Inflammatory macrophage treated with lipopolysaccharide for 1 hour (primary cell): Measurements from ENCODE around the gene RASA2.

Source experiments
- DNase-seq, 2 donors: peaks; one replicate each; pipeline ENCODE4 v3.0.0-alpha.2; 2020 to 2022

Gene RASA2

GRCh38 chr3:141540531-141540930, 53.7 kb downstream of the RASA2 start:
- no peak for DNase-seq

- DNase-seq: no peak
Measured at GRCh38 chr3:141542202-141542969, 55.6 kb downstream of the RASA2 start.

- no peak for DNase-seq
Measured at GRCh38 chr3:141542989-141543388, 56.2 kb downstream of the RASA2 start.

DNA sequence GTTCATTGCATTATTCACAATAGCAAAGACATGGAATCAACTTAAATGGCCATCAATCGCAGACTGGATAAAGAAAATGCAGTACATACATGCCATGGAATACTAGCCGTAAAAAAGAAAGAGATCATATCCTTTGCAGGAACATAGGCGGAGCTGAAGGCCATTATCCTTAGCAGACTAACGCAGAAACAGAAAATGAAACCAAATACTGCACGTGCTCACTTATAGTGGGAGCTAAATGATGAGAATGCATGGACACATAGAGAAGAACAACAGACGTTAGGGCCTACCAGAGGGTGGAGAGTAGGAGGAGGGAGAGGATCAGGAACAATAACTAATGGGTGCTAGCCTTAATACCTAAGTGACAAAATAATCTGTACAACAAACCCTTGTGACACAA, 57.9 kb downstream of the RASA2 start:
- peak in 1 of 2 donors; percentile 42 for DNase-seq

DNA sequence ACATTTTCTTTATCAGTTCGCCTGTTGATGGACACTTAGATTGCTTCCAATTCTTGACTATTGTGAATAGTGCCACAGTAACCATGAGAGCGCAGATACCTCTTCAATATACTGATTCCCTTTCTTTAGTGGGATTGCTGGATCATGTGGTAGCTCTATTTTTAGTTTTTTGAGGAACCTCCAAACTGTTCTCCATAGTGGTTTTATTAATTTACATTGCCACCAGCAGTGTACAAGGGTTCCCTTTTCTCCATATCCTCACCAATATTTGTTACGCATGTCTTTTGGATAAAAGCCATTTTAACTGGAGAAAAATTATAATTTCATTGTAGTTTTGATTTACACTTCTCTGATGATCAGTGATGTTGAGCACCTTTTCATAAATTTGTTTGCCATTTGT, 59.3 kb downstream of the RASA2 start:
- DNase-seq: peak; percentile 21 to 24

DNA sequence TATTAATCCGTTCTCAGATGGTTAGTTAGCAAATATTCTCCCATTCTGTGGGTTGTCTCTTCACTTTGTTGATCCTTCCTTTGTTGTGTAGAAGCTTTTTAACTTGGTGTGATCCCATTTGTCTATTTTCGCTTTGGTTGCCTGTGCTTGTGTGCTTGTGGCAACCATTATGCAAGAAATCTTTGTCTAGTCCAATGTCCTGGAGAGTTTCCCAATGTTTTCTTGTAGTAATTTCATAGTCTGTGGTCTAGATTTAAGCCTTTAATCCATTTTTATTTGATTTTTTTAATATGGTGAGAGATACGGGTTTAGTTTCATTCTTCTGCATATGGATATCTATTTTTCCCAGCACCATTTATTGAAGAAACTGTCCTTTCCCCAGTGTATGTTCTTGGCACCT, 59.8 kb downstream of the RASA2 start:
- DNase-seq: no peak

DNA sequence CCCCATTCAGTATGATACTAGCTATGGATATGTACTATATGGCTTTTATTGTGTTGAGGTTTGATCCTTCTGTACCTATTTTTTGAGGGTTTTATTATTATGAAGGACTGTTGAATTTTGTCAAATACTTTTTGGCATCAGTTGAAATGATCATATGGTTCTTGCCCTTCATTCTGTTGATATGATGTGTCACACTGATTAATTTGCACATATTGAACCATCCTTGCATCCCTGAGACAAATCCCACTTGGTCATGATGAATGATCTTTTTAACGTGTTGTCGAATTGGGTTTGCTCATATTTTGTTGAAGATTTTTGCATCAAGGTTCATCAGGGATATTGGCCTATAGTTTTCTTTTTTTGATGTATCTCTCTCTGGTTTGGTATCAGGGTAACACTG, 61.0 kb downstream of the RASA2 start:
- no peak for DNase-seq

DNA sequence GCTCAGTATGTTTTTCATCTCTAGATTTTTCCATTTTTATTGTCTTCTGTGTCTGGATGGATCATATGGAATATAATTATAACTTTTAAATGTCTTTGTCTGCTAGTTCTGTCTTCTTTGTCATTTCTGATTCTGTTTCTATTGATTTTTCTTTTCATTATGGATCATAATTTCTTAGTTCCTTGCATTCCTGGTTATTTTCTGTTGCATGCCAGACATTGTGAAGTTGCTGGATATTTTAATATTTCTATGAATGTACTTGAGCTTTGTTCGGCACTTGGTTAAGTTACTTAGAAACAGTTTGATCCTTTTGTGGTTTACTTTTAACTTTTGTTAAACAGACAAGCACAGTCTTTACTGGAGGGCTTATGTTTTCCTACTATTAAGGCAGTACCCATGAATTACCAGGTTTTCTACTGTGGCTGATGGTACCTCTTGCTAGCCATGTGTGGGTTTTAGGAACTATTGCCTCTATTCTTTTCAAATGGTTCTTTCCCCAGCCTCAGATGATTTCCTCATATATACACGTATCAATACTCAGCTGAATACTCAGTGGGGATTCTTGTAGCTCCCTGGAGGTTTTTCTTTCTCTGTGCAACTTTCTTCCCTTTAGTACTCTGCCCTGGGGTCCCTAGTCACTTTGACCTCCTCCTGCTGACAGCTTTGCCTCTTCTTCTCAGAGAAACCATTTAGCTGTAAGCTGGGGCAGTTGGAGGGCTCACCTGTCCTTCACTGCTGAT, 64.3 kb downstream of the RASA2 start:
- DNase-seq: no peak

DNA sequence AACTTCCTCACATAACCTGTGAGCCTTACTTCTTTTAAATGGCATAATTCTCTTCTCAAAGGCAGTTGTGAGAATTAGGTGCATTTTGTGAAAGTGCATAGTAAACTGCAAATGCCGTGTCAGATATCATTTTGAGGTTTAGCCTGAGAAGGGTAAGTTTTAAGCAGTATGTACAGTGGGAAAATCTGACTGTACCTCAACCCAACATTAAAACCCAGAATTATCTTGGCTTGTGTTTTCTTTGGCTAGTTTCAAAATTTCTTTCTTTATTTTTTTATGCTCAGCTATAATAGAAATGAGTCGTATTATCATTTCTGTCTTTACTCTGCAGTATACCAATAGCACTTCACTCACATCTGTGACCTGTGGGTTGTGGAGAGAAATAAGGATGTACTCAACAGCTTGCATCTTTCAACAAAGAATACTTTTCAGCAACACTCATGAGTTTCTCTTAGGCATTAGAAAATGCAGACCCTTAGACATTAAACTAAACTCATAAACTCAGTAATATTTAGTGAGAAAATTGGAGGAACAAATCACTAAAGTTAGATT, 65.7 kb downstream of the RASA2 start:
- DNase-seq: no peak

DNA sequence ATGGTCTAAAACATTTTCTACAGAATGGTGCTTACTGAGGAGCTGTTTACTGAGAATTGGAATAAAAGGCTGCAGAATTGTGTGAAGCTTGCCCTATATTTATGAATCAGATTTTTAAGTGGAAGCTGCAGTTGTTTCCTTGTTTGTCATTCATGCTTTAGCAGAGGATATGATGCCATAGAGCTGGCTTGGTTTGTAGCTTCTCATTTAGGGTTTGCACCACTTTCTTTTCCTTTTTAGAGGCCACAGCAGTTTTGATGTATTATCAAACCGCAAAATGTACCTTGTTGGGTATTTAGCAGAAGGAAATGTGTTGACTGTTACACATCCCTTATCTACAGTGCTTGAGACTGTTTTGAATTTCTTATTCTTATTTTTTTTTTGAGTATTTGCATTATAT, 66.2 kb downstream of the RASA2 start:
- peak; percentile 22 to 27 for DNase-seq

DNA sequence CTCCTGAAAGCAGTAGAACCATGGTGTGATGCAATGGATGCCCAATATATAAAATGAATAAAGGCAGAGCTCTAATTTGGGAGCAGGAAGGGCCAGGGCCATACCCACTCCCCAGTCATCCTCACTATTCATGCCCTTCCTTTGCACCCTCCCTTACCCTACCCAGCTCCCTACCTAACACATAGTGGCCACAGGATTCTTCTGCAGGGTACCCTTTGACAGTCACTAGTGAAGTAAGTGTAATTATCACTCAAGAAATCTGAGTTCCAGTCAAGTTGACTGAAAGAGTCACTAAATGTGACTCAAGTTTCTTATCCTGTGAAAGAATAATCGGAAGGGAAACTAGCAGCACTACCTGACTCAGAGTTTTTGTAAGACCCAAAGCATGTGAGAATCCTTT, 69.2 kb downstream of the RASA2 start:
- no peak for DNase-seq

- DNase-seq: peak; percentile 18 to 45
Measured at GRCh38 chr3:141557961-141558706, 71.3 kb downstream of the RASA2 start.

- peak; percentile 27 to 86 for DNase-seq
Measured at GRCh38 chr3:141561426-141562034, 74.7 kb downstream of the RASA2 start.

- DNase-seq: no peak
Measured at GRCh38 chr3:141564241-141564640, 77.4 kb downstream of the RASA2 start.

GRCh38 chr3:141570068-141570467, 83.2 kb downstream of the RASA2 start:
- no peak for DNase-seq

DNA sequence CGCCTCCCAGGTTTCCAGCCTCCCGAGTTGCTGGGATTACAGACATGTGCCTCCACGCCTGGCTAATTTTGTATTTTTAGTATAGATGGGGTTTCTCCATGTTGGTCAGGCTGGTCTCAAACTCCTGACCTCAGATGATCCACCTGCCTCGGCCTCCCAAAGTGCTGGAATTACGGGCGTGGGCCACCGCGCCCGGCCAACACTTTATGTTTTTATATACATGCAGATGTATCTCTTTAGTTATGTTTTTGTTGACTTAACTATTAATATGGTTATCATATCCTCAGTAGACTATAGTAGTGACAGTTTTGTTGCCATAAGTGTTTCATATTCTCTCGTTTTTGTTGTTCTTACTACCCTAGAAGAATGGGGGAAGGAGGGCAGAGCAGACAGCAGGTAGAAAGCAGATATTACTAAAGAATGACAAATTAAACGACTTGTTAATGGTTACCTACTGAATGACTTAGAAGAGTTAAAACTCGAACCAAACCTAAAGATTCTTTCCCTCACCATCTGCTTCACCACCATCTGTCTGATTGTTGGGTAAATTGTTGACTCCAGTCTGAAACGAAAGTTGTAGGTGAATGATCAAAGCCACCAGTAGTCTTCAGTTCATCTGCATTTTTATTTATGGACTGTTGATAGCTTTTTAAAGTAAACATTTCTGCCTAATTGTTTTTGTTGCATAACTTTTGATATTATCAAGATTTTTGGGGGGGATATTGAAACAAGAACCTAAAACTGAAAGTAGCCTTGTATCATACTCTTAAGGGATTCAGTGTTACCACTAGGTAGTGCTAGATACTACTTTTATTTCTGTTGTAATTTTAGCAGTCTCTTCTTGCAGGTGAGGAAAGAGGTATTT, 89.3 kb downstream of the RASA2 start:
- DNase-seq: peak in 1 of 2 donors; percentile 17

DNA sequence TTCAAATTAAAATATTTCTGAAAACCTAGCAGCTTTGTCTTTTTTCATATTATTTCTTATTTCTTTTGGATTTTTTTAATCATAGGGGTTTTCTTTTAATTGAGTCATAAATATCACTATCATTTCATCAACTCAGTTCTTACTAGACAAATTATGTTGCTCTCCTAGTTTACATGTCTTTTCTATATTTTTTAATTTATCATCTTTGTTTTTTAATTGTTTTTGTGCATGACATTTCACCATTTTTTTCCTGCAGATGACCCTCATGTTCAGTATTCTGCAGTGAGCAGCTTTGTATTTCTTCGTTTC, 89.9 kb downstream of the RASA2 start:
- no peak for DNase-seq

DNA sequence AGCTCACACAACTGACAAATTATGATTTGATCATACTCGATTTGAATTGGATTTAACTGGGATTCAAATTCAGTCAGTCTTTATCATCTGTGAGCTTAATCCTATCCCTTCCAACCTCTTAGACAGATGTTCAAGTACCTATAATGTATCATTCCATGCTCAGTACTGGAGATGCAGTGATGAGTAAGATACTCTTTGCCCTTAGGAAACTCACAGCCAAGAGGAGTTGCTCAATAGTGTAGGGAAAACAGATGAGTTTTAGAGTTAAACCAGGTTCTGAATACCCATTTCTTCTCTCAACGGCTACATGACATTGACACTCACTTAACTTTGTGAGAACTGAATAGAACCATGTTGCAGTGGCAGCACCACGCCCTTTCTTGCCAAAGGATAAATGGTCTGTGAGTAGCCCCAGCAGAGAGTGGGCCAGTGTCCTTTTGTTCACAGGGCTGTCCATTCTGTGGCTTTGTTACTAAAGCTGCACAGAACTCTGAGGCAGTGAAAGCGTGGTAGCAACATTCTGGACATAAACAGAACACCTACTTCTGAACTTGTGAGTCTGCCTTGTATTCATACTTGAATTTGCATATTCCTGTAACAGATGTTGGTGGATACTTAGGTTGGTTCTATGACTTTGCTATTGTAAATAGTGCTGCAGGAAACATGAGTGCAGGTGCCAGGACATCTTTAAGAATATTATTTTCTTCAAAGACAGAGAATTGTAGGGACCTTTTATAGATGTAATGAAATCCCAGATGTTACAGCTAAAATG, 91.6 kb downstream of the RASA2 start:
- no peak for DNase-seq

- no peak for DNase-seq
Measured at GRCh38 chr3:141594357-141594756, 107.5 kb downstream of the RASA2 start.

GRCh38 chr3:141597931-141598330, 111.1 kb downstream of the RASA2 start:
- DNase-seq: no peak

DNA sequence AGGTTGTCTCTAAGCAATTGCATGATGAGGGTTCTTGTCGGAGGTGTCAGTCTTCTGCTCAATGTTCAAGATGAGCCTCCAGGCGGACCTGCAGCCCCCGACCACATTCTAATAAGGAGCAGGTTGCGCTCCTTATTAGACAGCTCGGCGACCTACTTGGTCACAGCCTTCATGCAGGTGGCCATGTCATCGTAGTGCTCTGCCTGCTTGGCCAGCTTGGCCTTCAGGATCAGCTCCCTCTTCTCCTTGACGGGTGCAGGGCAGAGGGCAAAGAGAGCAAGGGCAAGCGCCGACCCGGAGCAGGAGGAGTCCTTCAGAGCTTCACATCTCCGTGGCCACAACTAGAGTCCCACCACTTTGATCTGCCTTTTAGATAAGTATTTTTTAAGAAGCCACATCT, 113.5 kb downstream of the RASA2 start:
- DNase-seq: no peak
